ENCODE measurements around the gene COX18. TPM values are rescaled to one million over a fixed set of nuclear protein-coding genes. Genes with fewer than 3 reads are reported as not detected.
A peak's percentile ranks its signal among the peaks of the same experiment; 100 is the strongest.

COX18 gene
- total RNA-seq, 4 donors from 2014 or later = 5.6 to 33.5 (median 16.0) TPM

DNA sequence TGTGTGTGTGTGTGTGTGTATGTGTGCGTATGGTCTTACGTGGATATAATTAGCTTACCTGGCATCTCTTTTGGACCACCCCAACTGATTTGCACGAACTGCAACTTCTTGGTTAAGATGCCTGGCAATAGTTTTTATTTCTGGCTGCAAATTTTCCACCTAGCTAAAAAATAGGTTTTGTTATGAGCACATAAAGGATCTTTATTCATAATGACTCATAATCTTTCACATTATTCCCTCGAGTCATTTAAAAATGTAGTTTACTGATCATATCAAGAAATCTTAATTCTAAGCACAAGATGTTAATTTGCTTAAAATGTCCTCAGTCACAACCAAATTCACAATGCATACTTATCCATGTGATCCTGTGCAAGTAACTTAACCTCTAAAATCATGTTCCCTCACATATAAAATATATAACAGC lies 1.5 kb downstream of the COX18 start:
- intact Hi-C loops (cut with DNase I; ENCODE audit: low total_unique reads) = loop anchor here (5.0 kb wide), 1 partner anchor 189 kb away; the partner anchor contains the start of gene ANKRD17
- no peaks in the 10 kb centered on the region for H3K36me3 ChIP-seq
- no peak for TF ChIP-seq POLR2A (IDR thresholded peaks at IDR 0.05)
- TF ChIP-seq, protein P1, sequence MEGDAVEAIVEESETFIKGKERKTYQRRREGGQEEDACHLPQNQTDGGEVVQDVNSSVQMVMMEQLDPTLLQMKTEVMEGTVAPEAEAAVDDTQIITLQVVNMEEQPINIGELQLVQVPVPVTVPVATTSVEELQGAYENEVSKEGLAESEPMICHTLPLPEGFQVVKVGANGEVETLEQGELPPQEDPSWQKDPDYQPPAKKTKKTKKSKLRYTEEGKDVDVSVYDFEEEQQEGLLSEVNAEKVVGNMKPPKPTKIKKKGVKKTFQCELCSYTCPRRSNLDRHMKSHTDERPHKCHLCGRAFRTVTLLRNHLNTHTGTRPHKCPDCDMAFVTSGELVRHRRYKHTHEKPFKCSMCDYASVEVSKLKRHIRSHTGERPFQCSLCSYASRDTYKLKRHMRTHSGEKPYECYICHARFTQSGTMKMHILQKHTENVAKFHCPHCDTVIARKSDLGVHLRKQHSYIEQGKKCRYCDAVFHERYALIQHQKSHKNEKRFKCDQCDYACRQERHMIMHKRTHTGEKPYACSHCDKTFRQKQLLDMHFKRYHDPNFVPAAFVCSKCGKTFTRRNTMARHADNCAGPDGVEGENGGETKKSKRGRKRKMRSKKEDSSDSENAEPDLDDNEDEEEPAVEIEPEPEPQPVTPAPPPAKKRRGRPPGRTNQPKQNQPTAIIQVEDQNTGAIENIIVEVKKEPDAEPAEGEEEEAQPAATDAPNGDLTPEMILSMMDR (IDR thresholded peaks at IDR 0.05) = no peak

DNA sequence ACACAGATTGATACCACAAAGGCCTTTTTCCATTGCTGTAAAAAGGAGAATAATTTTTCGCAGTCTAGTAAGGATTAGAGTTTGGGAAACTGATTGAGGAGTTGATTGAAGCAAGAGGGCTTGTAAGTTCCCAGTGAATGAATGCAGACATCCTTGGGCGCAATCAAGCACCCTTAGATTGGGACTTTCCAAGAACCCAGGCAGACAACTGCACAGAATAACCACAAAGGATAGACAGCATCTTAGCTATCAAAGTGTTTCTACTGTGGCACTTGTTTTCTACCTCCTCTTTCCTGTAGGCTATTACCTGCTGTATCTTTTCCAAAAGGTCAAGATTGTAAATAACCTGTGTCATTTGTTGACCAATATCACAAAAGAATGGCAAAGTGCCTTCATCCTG lies 2.6 kb downstream of the COX18 start:
- no peak overlapping the region for H3K4me3 ChIP-seq
- no peak overlapping the region for H3K27ac ChIP-seq
- intact Hi-C loops (cut with DNase I; ENCODE audit: low total_unique reads) = loop anchor here (5.0 kb wide), 1 partner anchor 190 kb away; the partner anchor contains the start of gene ANKRD17
- no peak for DNase-seq
- H3K27me3 ChIP-seq = no peaks in the 10 kb centered on the region
- H3K36me3 ChIP-seq = no peaks in the 10 kb centered on the region
- no peak for TF ChIP-seq POLR2A (IDR thresholded peaks at IDR 0.05)
- TF ChIP-seq, protein P1 (IDR thresholded peaks at IDR 0.05) = no peak
- no peaks in the 10 kb centered on the region for H3K9me3 ChIP-seq
- no peaks in the 10 kb centered on the region for H3K4me1 ChIP-seq

More for the DNA sequence above, 1.5 kb downstream of the COX18 start:
- Histone ChIP-seq H3K27ac (peak overlapping the region; percentile 90 to 94), H3K27me3 (no peaks in the 10 kb centered on the region), H3K4me1 (no peaks in the 10 kb centered on the region), H3K4me3 (peak overlapping the region; percentile 81 to 89), H3K9me3 (no peaks in the 10 kb centered on the region)
- no peak for DNase-seq

DNA sequence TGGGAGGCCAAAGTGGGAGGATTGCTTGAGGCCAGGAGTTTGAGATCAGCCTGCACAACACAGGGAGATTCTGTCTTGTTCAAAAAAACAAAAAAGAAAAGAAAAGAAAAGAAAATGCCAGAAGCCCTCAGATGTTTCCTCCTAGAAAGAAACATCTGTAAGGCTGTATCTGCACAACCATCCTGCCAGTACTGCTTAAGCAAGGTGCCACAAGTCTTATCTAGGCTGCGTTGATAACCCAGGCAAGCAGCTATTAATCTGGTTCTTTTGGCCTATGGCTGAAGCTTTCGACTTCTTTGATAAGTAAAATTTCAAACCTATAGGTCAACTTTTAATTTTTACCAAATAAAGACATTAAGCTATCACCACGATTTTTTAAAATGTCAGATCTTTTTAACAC lies 3.1 kb downstream of the COX18 start:
- Histone ChIP-seq H3K4me3 (no peak overlapping the region), H3K4me1 (no peaks in the 10 kb centered on the region), H3K27ac (no peak overlapping the region), H3K9me3 (no peaks in the 10 kb centered on the region), H3K27me3 (no peaks in the 10 kb centered on the region), H3K36me3 (no peaks in the 10 kb centered on the region)
- intact Hi-C loops (cut with DNase I; ENCODE audit: low total_unique reads) = loop anchor here (5.0 kb wide), 1 partner anchor 191 kb away; the partner anchor contains the start of gene ANKRD17
- no peak for DNase-seq
- no peak for TF ChIP-seq POLR2A (IDR thresholded peaks at IDR 0.05)
- TF ChIP-seq, protein P1 (IDR thresholded peaks at IDR 0.05) = no peak

DNA sequence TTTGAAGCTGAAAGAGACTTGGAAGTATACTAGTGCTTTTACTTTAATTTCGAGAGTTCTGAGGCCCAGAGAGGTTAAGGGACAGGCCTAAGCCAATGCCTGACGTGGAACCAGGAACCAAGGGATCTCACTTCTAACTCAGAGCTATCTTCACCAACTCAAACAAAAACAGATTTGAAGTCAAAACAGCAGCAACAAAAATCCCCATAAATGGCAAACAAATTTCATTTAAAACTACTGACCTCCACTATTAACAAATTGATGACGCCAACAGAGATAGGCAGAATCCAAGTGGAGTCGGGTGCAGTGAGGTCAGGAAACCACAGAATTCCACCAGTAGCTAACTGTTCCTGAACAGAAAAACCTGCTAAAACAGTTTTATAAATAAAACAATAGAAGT lies 5.0 kb downstream of the COX18 start:
- Histone ChIP-seq H3K27me3 (no peaks in the 10 kb centered on the region), H3K4me3 (no peak overlapping the region), H3K9me3 (no peaks in the 10 kb centered on the region), H3K27ac (no peak overlapping the region), H3K4me1 (no peaks in the 10 kb centered on the region), H3K36me3 (no peaks in the 10 kb centered on the region)
- intact Hi-C loops (cut with DNase I; ENCODE audit: low total_unique reads) = no loop called here
- no peak for DNase-seq
- no peak for TF ChIP-seq POLR2A (IDR thresholded peaks at IDR 0.05)
- TF ChIP-seq, protein P1 (IDR thresholded peaks at IDR 0.05) = no peak

DNA sequence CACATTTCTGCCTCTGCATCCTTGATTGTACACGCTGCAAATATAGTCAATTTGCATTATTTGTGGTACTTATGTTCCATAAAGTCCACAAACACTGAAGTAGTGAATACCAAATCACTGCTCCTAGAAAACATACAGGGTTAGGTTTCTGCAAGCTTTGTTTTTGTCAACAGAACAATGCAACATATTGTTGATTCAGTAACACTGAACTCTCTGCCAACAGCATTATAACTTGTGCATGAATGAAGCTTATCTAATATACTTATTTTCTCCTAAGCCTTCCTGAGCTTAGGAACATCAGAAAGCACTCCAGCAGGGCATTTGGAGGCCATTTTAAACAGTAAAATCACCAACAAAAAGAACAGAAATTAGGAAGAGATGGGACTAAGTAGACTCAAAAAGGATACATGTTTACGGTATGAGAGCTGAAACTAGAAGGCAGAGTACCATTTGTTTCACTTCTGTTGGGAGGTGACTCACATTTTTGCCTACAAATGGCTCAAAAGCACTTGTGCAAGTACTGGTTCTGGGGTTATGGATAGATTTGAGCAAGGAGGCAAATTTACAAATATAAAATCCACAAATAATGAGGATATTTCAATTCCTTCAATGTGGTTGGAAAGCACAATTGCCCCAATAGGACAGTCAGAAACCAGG lies 14.1 kb downstream of the COX18 start:
- no peak overlapping the region for H3K4me3 ChIP-seq
- intact Hi-C loops (cut with DNase I; ENCODE audit: low total_unique reads) = no loop called here
- no peak overlapping the region for H3K27ac ChIP-seq
- DNase-seq = no peak
- TF ChIP-seq, protein P1 (IDR thresholded peaks at IDR 0.05) = no peak
- no peak for TF ChIP-seq POLR2A (IDR thresholded peaks at IDR 0.05)
- no peaks in the 10 kb centered on the region for H3K36me3 ChIP-seq
- H3K9me3 ChIP-seq = no peaks in the 10 kb centered on the region
- H3K4me1 ChIP-seq = no peaks in the 10 kb centered on the region
- H3K27me3 ChIP-seq = no peaks in the 10 kb centered on the region

Data from uterus (tissue), 4 donors.